Measurements from ENCODE around the gene CFTR.

- TF ChIP-seq CBFB (IDR thresholded peaks at IDR 0.05; ENCODE audit: low read depth) (no peak), SUZ12 (IDR thresholded peaks at IDR 0.05; ENCODE audit: unreplicated experiment) (no peak), GABPA (IDR thresholded peaks at IDR 0.05; ENCODE audit: low read depth) (no peak), NR2C2 (IDR thresholded peaks at IDR 0.05; ENCODE audit: borderline replicate concordance, control insufficient read depth, insufficient read length, low read depth) (no peak), CTCF (IDR thresholded peaks at IDR 0.05 in 2 of 3, conservative IDR thresholded peaks at IDR 0.05 in 1 of 3; ENCODE audit: control insufficient read depth in 2 of 3, extremely low read depth in 1 of 3, insufficient read depth in 1 of 3, low read depth in 3 of 3, low read length in 3 of 3) (no peak), NR2C1 (IDR thresholded peaks at IDR 0.05) (no peak), POLR2A (IDR thresholded peaks at IDR 0.05; ENCODE audit: low read depth, low read length) (no peak), CBX3 (IDR thresholded peaks at IDR 0.05; ENCODE audit: borderline replicate concordance, low read depth) (no peak), ZNF274 (IDR thresholded peaks at IDR 0.05; ENCODE audit: insufficient read depth, insufficient read length) (no peak), CBX5 (IDR thresholded peaks at IDR 0.05; ENCODE audit: low read depth) (no peak), EZH2 (IDR thresholded peaks at IDR 0.05; ENCODE audit: borderline replicate concordance, control insufficient read depth, low read depth, low read length) (no peak), ZBTB11 (CRISPR knock-in tag; IDR thresholded peaks at IDR 0.05) (no peak), MXI1 (IDR thresholded peaks at IDR 0.05; ENCODE audit: low read depth, low read length) (no peak)
These were observed 84.8 kb downstream of the CFTR start for GRCh38 chr7:117564627-117565026.

Data from GM12878 (cell line).